ENCODE measurements around the gene HYLS1. TPM values are rescaled to one million over a fixed set of nuclear protein-coding genes. Genes with fewer than 3 reads are reported as not detected.

HYLS1 gene
- total RNA-seq, result 6.6 and 8.1 TPM in 2 replicates

GRCh38 chr11:125887373-125888324, at the start of gene HYLS1:
Gene HYLS1, plus strand, starts transcription at chr11:125887668. Its CDS starts 11,701 bp downstream, at chr11:125899369.

GRCh38 chr11:125902927-125903710, 15.7 kb downstream of the HYLS1 start, which contains the start of gene PUS3:
Gene PUS3, minus strand, starts transcription at chr11:125903206. Its CDS starts 6,922 bp downstream, at chr11:125896284.

GRCh38 chr11:125903711-125904659, 16.5 kb downstream of the HYLS1 start, which contains the start of gene DDX25:
Gene DDX25, plus strand, starts transcription at chr11:125904508. Its CDS starts 10 bp downstream, at chr11:125904518.

GRCh38 chr11:125945797-125946520, 58.5 kb downstream of the HYLS1 start, which contains the start of gene VSIG10L2:
Gene VSIG10L2, plus strand, starts transcription at chr11:125946044. Its CDS starts 12 bp downstream, at chr11:125946056.

Other genes starting within 250 kb of the HYLS1 start
- gene ACRV1, start 206.8 kb upstream of the HYLS1 start, total RNA-seq, result not detected in 2 replicates
- gene PATE1, start 141.4 kb upstream of the HYLS1 start, total RNA-seq, result not detected in 2 replicates
- gene PATE2, start 108.8 kb upstream of the HYLS1 start, total RNA-seq, result not detected in 2 replicates
- gene PATE3, start 99.5 kb upstream of the HYLS1 start, total RNA-seq, result not detected in 2 replicates
- not detected in 2 replicates for gene PATE4, start 54.4 kb upstream of the HYLS1 start, total RNA-seq
- gene PUS3, start 15.5 kb downstream of the HYLS1 start, total RNA-seq, result 7.8 and 17.9 TPM in 2 replicates
- gene DDX25, start 16.8 kb downstream of the HYLS1 start, total RNA-seq, result not detected in 2 replicates
- gene VSIG10L2, start 58.4 kb downstream of the HYLS1 start, total RNA-seq, result not detected in 2 replicates
- 0.58 and 1.8 TPM in 2 replicates for gene CDON, start 175.2 kb downstream of the HYLS1 start, total RNA-seq